Body of pancreas (tissue), 4 donors: ENCODE data around the gene CCDC86. TPM values are rescaled to one million over a fixed set of nuclear protein-coding genes. Genes with fewer than 3 reads are reported as not detected.

Source experiments
- ATAC-seq: fragments of 150-250 bp; one replicate; pipeline ENCODE4 v1.9.1; 2016
- DNase-seq, 4 donors: peaks; one replicate each; pipeline ENCODE4 v3.0.0-alpha.2; 2019
- H3K27ac ChIP-seq, 4 donors: fragments of 200-600 bp; sonication (generic); 1 replicate in 3 of 4; 2 replicates in 1 of 4; pipeline versions ENCODE4 v1.5.1 to v1.6.1; 2016 to 2019; ENCODE audit warnings: mild to moderate bottlenecking in 1 of 4, mixed read lengths in 1 of 4, moderate library complexity in 1 of 4
- H3K27me3 ChIP-seq, 2 donors: fragments of 200-600 bp; sonication (generic); one replicate each; pipeline ENCODE4 v1.6.0; 2016; ENCODE audit warnings: mild to moderate bottlenecking in 1 of 2
- H3K36me3 ChIP-seq, 2 donors: fragments of 200-600 bp; sonication (generic); replicated peaks in 1 of 2; 2 replicates each; pipeline ENCODE4 v1.5.1; 2016; ENCODE audit warnings: low read depth in 2 of 2; ENCODE audit not compliant: insufficient read depth in 1 of 2
- H3K4me1 ChIP-seq: fragments of 200-600 bp; sonication (generic); one replicate; pipeline ENCODE4 v1.6.0; 2016
- H3K4me3 ChIP-seq, 2 donors: fragments of 200-600 bp; sonication (generic); 1 replicate in 1 of 2; 2 replicates in 1 of 2; pipeline ENCODE4 v1.5.1; 2016 to 2019
- H3K9me3 ChIP-seq, 3 donors: fragments of 200-600 bp; sonication (generic); 1 replicate in 2 of 3; 2 replicates in 1 of 3; pipeline ENCODE4 v1.5.1; 2016
- POLR2A ChIP-seq, 3 donors: fragments of 450-650 bp; IDR thresholded peaks; one replicate each; pipeline ENCODE4 v1.6.1; 2016; ENCODE audit warnings: antibody characterized with exemption in 3 of 3, mild to moderate bottlenecking in 2 of 3
- WGBS, 2 donors: methylation state at CpG; one replicate each; pipeline ENCODE4 v1.1.5; 2017; 5-methylcytosine and 5-hydroxymethylcytosine counted together
- intact Hi-C: fragments of 100-400 bp; cut with DNase I; formaldehyde crosslinking; loops from one replicate; pipeline ENCODE4 v1.15.1; 2023
- total RNA-seq, 2 donors: library from RNA; depleted of rRNA; stranded (reverse); fragments of >200 nt; gene quantifications; one replicate each; pipeline ENCODE4 v1.1.0, GENCODE V29; 2016
- TF ChIP-seq, protein P1 (sequence below), 7 experiments: fragments of 450-650 bp in 4 of 7; fragments of 200-600 bp in 3 of 7; sonication (generic) in 3 of 7; IDR thresholded peaks; one replicate each; pipeline ENCODE4 v1.5.1; 2016 to 2019; ENCODE audit warnings: antibody characterized with exemption in 7 of 7

Gene CCDC86
- total RNA-seq, 2 donors from 2014 or later = 14.8 to 26.4 TPM

DNA sequence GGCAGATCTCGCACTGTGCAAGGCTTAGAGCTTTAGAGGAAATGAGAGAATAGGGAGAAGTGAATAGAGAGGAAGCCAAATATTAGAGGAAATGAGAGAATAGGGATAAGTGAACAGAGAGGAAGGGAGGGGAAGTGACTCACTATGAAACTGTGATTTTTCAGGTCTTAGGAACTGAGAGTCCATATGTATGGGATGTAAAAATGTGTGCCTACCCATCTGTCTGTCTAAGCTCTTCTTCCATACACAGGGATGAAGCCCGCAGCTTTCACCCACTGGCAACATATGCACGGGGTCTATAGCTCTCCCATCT is 6.4 kb upstream of the CCDC86 start:
- no peak overlapping the region for H3K4me3 ChIP-seq
- no peaks in the 10 kb centered on the region for H3K36me3 ChIP-seq
- H3K9me3 ChIP-seq = no peaks in the 10 kb centered on the region
- TF ChIP-seq, protein P1, sequence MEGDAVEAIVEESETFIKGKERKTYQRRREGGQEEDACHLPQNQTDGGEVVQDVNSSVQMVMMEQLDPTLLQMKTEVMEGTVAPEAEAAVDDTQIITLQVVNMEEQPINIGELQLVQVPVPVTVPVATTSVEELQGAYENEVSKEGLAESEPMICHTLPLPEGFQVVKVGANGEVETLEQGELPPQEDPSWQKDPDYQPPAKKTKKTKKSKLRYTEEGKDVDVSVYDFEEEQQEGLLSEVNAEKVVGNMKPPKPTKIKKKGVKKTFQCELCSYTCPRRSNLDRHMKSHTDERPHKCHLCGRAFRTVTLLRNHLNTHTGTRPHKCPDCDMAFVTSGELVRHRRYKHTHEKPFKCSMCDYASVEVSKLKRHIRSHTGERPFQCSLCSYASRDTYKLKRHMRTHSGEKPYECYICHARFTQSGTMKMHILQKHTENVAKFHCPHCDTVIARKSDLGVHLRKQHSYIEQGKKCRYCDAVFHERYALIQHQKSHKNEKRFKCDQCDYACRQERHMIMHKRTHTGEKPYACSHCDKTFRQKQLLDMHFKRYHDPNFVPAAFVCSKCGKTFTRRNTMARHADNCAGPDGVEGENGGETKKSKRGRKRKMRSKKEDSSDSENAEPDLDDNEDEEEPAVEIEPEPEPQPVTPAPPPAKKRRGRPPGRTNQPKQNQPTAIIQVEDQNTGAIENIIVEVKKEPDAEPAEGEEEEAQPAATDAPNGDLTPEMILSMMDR (IDR thresholded peaks at IDR 0.05) = no peak
- TF ChIP-seq POLR2A (IDR thresholded peaks at IDR 0.05) = no peak
- no peak for ATAC-seq
- no peaks in the 10 kb centered on the region for H3K4me1 ChIP-seq
- no peaks in the 10 kb centered on the region for H3K27me3 ChIP-seq
- H3K27ac ChIP-seq = no peak overlapping the region
- DNase-seq = no peak
- 58 to 67% methylated on average over 3 of the region's 3 CpGs for WGBS, 2 donors
- intact Hi-C loops = loop anchor here (5.0 kb wide), 1 partner anchor 67 kb away; no protein-coding TSS in a partner anchor

DNA sequence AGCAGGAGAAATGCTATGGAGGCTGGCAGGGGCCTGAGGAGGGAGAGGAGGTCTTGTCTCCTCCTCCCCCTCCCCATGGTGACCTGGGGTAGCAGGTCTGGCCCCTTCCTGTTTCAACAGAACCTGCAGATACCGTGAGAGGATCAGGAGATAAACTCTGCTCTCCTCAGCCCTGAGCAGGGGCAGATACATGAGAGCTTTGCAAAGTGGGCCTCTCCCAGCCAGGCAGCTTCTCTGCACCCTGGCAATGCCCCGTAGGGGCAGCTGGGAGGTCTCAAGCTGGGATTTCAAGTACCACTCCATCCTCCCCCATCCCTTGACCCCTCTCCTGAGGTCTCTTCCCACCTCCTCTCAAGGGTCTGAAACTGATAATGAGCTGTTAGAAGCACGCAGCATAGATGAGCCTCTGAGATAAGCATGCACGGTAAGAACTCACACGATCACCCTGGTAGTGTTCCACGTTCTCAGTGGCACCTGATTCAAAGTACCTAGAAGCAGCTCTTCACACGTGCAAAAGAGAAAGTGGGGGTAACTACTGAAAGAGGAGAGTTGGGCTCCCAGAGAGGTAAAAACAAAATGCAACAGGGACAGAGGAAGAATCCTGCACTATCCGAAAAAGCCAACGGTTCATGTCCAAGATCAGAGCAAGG is 4.9 kb upstream of the CCDC86 start:
- DNase-seq (no peak), ATAC-seq (no peak)
- TF ChIP-seq, protein P1 (IDR thresholded peaks at IDR 0.05) = no peak
- H3K36me3 ChIP-seq = no peaks in the 10 kb centered on the region
- H3K27me3 ChIP-seq = no peaks in the 10 kb centered on the region
- H3K27ac ChIP-seq = no peak overlapping the region
- peaks cover 9% of the 10 kb centered on the region for H3K4me1 ChIP-seq
- 52 to 58% methylated on average over 9 of the region's 9 CpGs for WGBS, 2 donors
- H3K4me3 ChIP-seq = no peak overlapping the region
- no peaks in the 10 kb centered on the region for H3K9me3 ChIP-seq
- intact Hi-C loops = loop anchor here (5.0 kb wide), 1 partner anchor 65 kb away; no protein-coding TSS in a partner anchor

DNA sequence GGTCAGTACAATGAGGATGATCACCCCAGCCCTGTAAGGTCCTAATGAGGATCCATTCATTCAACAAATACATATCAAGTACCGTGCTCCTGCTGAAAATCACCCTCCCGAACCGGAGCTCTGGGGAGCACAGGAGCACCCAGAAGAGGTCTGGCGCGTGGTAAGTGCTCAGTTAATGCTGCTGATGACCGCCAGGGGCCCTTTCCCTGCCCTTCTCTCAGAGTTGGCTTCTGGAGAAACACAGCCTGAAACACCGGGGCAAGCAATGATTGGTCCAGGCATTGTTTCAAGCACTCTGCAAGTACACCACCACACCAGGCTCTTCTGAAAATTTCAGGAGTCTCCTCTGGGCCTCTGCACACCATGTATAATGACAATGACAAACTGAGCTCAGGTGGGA is 3.8 kb upstream of the CCDC86 start:
- Histone ChIP-seq H3K9me3 (no peaks in the 10 kb centered on the region), H3K27ac (no peak overlapping the region), H3K27me3 (no peaks in the 10 kb centered on the region), H3K4me3 (no peak overlapping the region), H3K4me1 (peaks cover 14% of the 10 kb centered on the region), H3K36me3 (no peaks in the 10 kb centered on the region)
- DNase-seq (no peak), ATAC-seq (no peak)
- WGBS, 2 donors = 72 to 73% methylated on average over 7 of the region's 7 CpGs
- intact Hi-C loops = loop anchor here (5.0 kb wide), 1 partner anchor 64 kb away; no protein-coding TSS in a partner anchor
- no peak for TF ChIP-seq POLR2A (IDR thresholded peaks at IDR 0.05)
- TF ChIP-seq, protein P1 (IDR thresholded peaks at IDR 0.05) = peak in 1 of 7 experiments; percentile 14

DNA sequence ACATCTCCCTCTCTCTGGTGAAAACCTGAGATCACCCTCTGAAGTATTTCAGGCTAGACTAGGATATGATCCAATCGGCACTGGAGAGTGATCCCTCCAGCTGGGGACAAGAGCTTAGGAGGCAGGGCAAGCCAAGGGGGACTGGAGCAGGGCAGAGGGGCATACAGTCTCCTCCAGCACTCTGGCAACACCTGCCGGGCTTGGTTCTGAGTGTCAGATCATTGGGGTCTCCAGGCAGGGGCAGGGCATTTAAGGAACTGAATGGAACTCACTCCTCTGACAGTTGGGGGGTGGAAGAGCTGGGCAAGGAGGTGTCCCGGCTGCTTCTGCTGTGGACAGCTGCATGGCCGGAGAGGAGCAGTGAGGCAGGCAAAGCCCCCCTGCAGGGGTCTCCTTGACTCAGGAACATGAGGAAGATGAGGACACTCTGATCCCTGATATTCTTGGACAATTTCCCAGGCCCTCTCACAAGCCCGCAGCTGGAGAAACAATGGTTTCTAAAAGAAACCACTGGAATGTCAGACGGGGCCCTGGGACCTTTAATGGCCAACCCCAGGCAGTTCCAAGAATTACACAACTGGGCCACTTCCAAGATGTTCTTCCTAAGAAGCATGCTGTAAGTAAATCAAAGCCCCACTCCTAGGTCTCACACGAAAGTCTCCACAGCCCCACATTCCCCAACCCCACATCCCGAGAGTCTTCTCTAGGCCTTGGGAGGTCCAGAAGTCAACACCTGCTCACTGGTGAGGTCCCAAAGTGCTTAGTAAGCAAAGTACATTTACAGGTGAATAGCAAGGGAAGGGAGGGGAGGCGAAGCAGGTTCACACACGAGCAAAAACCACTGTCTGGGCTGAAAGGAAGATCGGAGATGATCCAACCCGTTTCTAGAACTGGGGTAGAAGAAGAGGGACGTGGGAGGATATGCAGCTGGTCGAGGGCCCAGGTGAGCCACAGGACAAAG is 1.2 kb upstream of the CCDC86 start:
- TF ChIP-seq, protein P1 (IDR thresholded peaks at IDR 0.05) = no peak
- no peak for TF ChIP-seq POLR2A (IDR thresholded peaks at IDR 0.05)
- peaks cover 40% of the 10 kb centered on the region for H3K4me1 ChIP-seq
- ATAC-seq = no peak
- no peaks in the 10 kb centered on the region for H3K36me3 ChIP-seq
- intact Hi-C loops = no loop called here
- no peak overlapping the region for H3K4me3 ChIP-seq
- peak overlapping the region in 3 of 4 donors; percentile 45 to 79 (median 74) for H3K27ac ChIP-seq
- H3K27me3 ChIP-seq = no peaks in the 10 kb centered on the region
- no peaks in the 10 kb centered on the region for H3K9me3 ChIP-seq
- WGBS, 2 donors = 78 to 82% methylated on average over 13 to 14 of the region's 14 CpGs
- DNase-seq = peak in 1 of 4 donors; percentile 38
